Activated CD8-positive, alpha-beta memory T cell treated with anti-CD3 and anti-CD28 coated beads, Interleukin-2, amount 10 ng/mL, durations not matched to agents 7 days and 5 days (primary cell): ENCODE data around the gene SNRPN. TPM values are rescaled to one million over a fixed set of nuclear protein-coding genes. Genes with fewer than 3 reads are reported as not detected.
"Not testable (repeated sequence)": the region's sequence is repeated elsewhere in the genome, so short reads cannot be mapped to it uniquely, and the experiment has no call there.

Experiments used
- ATAC-seq: fragments of 150-1000 bp; cut with Tn5 transposase; one replicate; pipeline ENCODE4 v1.10.0; 2021; ENCODE audit warnings: moderate library complexity
- CTCF ChIA-PET: fragments of 350-600 bp; sonication (Branson Sonifier 250); formaldehyde crosslinking; loops from one replicate; lab custom pipeline; 2021; ENCODE audit warnings: antibody characterized with exemption; lab: Charles Lee
- DNase-seq: peaks from one replicate; pipeline ENCODE4 v3.0.0-alpha.2; 2020
- H3K27ac Mint-ChIP-seq: one replicate; pipeline ENCODE4 v1.8.0; 2021; ENCODE audit warnings: mild to moderate bottlenecking, mixed read lengths
- H3K27me3 Mint-ChIP-seq: one replicate; pipeline ENCODE4 v1.8.0; 2021; ENCODE audit warnings: mixed read lengths
- H3K36me3 Mint-ChIP-seq: one replicate; pipeline ENCODE4 v1.8.0; 2021; ENCODE audit warnings: mild to moderate bottlenecking, mixed read lengths
- H3K4me1 Mint-ChIP-seq: one replicate; pipeline ENCODE4 v1.8.0; 2021; ENCODE audit warnings: mixed read lengths
- H3K4me3 Mint-ChIP-seq: one replicate; pipeline ENCODE4 v1.8.0; 2021; ENCODE audit warnings: mild to moderate bottlenecking, moderate library complexity, mixed read lengths
- H3K9me3 Mint-ChIP-seq: one replicate; pipeline ENCODE4 v1.8.0; 2022; ENCODE audit warnings: low read depth, mixed read lengths
- total RNA-seq, 2 experiments: library from RNA; stranded (reverse); gene quantifications; one replicate each; pipeline ENCODE4 v1.2.3, GENCODE V29; 2021

Gene SNRPN
- total RNA-seq, 2 experiments from 2014 or later, result 44.0 to 47.2 TPM

DNA sequence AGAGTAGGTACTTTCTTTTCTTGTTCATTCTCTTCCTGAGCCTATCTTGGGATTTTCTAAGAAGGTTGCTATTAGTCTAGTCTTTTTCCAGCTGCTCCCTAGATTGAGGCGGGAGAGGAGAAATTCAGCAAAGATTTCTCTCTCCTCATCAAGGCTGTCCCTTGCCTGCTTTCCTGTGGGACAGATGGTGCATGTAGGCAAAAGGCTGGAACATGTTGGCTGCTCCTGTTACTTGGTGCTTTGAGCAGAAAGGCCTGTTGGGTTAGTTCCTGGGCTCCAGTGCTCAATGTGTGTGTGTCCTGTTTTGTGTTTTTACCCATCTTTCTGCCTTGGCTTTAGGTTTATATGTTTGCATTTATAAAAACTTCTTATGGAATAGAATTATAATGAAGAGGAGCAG, 9.1 kb upstream of the SNRPN start:
- CTCF ChIA-PET, result no interaction called here
- Mint-ChIP-seq H3K27ac (no peak overlapping the region), H3K9me3 (no peaks in the 10 kb centered on the region), H3K4me3 (no peak overlapping the region), H3K27me3 (no peaks in the 10 kb centered on the region), H3K36me3 (no peaks in the 10 kb centered on the region), H3K4me1 (peaks cover 4% of the 10 kb centered on the region)
- DNase-seq (no peak), ATAC-seq (no peak)

DNA sequence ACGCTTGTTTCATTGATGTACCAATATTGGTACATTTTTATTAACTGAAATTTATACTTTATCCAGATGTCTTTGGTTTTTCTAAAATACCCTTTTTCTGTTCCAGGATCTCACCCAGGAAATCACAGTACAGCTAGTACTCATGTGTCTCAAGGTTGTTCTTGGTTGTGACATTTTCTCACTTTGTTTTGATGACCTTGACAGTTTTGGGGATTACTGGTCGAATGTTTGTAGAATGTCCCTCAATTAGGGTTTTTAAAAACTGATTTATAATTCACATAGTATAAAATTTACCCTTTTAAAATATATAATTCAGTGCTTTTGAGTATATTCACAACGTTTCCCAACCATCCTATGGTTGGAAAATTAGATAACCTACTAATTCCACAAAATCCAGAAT, 6.3 kb upstream of the SNRPN start:
- Mint-ChIP-seq H3K4me1 (peaks cover 4% of the 10 kb centered on the region), H3K4me3 (no peak overlapping the region), H3K36me3 (no peaks in the 10 kb centered on the region), H3K27ac (no peak overlapping the region), H3K27me3 (no peaks in the 10 kb centered on the region), H3K9me3 (peaks cover 3% of the 10 kb centered on the region)
- DNase-seq, result no peak
- CTCF ChIA-PET, result no interaction called here
- ATAC-seq, result no peak

DNA sequence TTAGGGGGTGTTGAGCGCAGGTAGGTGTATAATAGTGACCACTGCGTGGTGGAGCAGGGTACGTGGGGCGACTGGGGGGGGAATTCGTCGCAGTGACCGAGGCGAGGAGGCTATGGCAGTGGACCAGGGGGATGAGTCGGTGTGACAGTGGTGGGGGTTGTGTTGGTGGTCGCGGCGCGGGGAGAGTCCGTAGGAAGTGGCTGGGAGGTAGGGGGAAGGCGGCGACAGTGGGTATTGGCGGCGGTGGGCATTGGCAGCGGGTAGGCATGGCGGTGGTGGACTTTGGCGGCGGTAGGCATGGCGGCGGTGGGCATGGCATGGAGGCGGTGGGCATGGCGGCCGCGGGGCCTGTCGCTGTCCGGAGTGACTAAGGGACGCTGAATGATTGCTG, 739 bp downstream of the SNRPN start:
- Mint-ChIP-seq H3K27me3 (no peaks in the 10 kb centered on the region), H3K27ac (peak overlapping the region; percentile 92), H3K4me3 (peak overlapping the region; percentile 92), H3K9me3 (peaks cover 3% of the 10 kb centered on the region), H3K36me3 (peaks cover 17% of the 10 kb centered on the region), H3K4me1 (peaks cover 16% of the 10 kb centered on the region)
- no peak for ATAC-seq
- DNase-seq, result no peak
- CTCF ChIA-PET, result no interaction called here

DNA sequence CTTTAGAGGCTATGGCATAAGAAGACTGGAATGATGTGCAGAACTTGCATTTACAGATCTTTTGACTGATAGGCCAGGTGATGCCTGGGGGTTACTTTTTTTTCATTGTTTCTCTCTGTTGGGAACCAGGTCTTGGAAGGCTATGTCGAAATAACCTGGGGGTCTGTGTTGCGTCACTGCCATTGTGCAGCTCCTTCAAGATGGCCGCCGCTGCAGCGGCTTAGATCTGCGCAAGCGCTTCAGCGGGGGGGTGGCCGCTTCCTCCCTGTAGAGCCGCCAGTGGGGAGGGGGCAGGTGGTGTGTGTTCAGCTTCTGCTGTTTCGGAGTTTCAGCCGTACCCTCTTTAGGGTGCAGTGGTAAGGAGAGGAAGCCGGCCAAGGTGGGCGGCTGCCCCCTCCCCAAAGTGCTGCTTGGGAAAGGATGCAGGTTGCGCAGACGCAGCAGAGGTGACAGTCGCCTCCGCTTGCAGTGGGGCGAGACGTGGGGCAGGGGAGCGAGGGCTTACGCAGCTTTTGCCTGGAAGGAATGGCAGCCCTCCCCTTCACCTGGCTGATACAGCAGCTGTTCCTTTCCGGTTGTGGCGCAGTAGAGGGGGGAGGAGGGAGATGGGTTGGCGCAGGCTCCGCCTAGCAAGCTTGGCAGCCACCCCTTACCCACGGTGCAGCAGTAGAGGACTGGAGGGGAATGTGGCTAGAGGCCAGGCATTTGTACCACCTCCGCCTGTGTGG, 1.5 kb downstream of the SNRPN start:
- no peaks in the 10 kb centered on the region for H3K27me3 Mint-ChIP-seq
- H3K4me3 Mint-ChIP-seq, result peak overlapping the region; percentile 92
- CTCF ChIA-PET, result no interaction called here
- peaks cover 16% of the 10 kb centered on the region for H3K4me1 Mint-ChIP-seq
- DNase-seq (peak; percentile 84), ATAC-seq (peak; percentile 79)
- no peaks in the 10 kb centered on the region for H3K9me3 Mint-ChIP-seq
- peaks cover 20% of the 10 kb centered on the region for H3K36me3 Mint-ChIP-seq
- peak overlapping the region; percentile 92 for H3K27ac Mint-ChIP-seq

DNA sequence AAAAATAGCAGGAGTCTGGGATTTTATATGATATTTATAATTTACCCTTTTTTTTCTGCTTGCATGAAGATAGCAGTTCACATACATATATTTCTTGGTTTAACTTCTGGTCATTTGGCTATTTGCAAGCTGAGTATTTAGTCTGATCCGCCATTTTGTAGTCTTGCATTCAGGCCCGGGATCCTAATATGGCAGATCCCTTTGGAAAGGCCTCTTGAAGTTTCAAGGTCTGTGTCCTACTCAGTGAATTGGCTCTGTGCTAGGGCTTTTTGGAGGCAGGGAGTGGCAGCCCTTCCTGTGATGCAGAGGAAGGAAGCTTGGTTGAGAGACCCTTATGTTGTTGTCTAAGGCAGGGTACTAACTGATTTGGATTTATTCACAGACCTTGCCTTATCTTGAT, 2.9 kb downstream of the SNRPN start:
- CTCF ChIA-PET, result interaction anchor here (0.5 kb wide), 1 partner anchor 16 kb away, joined by 3 read pairs; no protein-coding TSS in a partner anchor
- H3K4me1 Mint-ChIP-seq, result peaks cover 16% of the 10 kb centered on the region
- peaks cover 25% of the 10 kb centered on the region for H3K36me3 Mint-ChIP-seq
- H3K27me3 Mint-ChIP-seq, result no peaks in the 10 kb centered on the region
- H3K27ac Mint-ChIP-seq, result no peak overlapping the region
- no peak overlapping the region for H3K4me3 Mint-ChIP-seq
- no peaks in the 10 kb centered on the region for H3K9me3 Mint-ChIP-seq
- ATAC-seq (no peak), DNase-seq (no peak)

DNA sequence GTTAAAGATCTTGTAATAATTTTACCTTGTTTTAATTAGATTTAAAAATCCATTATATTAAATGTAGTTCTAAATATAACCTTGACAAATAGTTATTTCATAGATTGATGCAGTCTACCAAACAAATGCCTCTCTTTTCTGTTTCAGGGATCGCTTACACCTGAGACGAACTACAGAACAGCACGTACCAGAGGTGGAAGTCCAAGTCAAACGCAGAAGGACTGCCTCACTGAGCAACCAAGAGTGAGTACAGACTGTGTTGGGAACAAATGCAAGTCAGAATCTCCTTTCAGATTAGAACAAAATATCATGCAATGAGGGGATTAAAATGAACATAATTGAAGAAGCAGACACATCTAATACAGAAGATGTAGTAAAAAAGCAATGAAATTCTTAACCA, 7.2 kb downstream of the SNRPN start:
- CTCF ChIA-PET, result no interaction called here
- no peak for ATAC-seq
- H3K4me1 Mint-ChIP-seq, result peaks cover 13% of the 10 kb centered on the region
- H3K9me3 Mint-ChIP-seq, result peaks cover 16% of the 10 kb centered on the region
- DNase-seq, result no peak
- no peak overlapping the region for H3K4me3 Mint-ChIP-seq
- no peaks in the 10 kb centered on the region for H3K27me3 Mint-ChIP-seq
- no peak overlapping the region for H3K27ac Mint-ChIP-seq
- peaks cover 60% of the 10 kb centered on the region for H3K36me3 Mint-ChIP-seq

DNA sequence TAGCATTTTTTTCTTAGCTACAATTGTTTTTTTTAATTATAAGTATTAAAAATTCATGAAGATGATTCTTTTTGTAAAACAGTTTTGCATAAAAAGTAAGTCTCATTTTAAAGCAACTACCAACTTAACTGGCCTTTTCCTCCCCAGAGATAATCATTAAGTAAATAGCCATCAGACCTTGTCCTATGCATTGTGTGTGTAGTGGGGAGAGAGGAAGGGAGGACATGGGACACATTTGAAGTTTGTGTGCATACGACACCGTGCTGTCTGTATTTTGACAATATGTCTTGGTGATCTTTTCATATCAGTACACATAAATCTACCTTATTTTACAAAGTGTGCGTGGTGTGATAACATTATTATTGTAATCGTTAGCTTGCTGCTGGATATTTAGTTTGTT, 8.1 kb downstream of the SNRPN start:
- Mint-ChIP-seq H3K4me3 (no peak overlapping the region), H3K36me3 (peaks cover 63% of the 10 kb centered on the region), H3K9me3 (peaks cover 17% of the 10 kb centered on the region), H3K27me3 (no peaks in the 10 kb centered on the region), H3K27ac (no peak overlapping the region), H3K4me1 (peaks cover 8% of the 10 kb centered on the region)
- DNase-seq, result no peak
- no peak for ATAC-seq
- CTCF ChIA-PET, result no interaction called here

DNA sequence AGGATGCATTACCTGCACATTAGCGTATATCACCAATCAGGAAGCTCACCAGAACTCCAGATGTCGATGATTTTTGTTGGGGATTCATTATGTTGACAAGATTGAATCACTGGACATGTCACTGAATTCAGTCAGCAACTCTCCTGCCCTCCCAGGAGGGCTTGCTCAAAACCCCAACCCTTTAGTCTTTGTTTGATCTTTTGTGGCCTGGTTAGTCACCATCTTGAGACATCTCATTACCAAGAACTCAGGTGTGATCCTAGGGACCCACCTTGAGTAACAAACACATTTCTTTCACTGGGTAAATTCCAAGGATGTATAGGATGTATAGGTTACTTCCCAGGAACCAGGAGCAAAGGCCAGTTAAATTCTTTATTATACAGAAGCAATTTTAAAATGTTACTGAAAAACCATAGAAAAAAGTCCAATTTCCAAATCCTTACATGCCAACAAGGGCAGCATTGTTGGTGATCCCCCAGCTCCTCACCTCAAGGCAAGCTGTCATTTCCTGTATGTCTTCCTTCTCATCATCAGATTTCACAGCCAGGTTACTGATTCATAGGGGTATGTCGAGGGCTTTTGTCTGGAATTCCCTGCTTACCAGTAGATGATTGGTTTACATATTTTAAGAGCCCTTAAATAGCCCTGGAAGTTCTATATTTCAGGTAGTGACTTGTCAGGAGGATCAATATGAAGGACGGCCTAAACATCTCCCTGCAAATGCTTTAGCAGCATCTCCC, 11.7 kb downstream of the SNRPN start:
- Mint-ChIP-seq H3K36me3 (peaks cover 63% of the 10 kb centered on the region), H3K4me1 (no peaks in the 10 kb centered on the region), H3K27me3 (no peaks in the 10 kb centered on the region), H3K4me3 (no peak overlapping the region), H3K27ac (no peak overlapping the region), H3K9me3 (peaks cover 22% of the 10 kb centered on the region)
- CTCF ChIA-PET, result no interaction called here
- ATAC-seq, result no peak
- DNase-seq, result no peak

DNA sequence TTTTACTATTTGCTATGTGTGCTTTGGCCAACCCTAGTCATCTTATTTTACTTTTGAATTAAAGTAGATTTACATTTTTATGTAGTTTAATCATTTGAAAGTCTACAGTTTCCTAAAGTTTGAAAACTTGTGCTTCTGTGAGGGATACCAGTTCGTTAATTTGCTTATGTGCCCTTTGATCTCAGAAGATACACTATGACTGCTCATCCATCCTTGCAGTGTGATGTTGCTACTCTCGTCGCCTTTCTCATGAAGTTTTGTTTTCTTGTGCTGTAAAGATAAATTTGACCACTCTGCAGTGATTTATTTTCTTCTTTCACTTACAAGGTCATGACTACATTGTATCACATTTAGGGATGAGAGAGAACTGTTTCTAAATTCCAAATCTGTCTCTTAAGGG, 16.3 kb downstream of the SNRPN start:
- Mint-ChIP-seq H3K9me3 (peaks cover 25% of the 10 kb centered on the region), H3K27me3 (no peaks in the 10 kb centered on the region), H3K4me1 (no peaks in the 10 kb centered on the region), H3K36me3 (peaks cover 60% of the 10 kb centered on the region), H3K4me3 (no peak overlapping the region), H3K27ac (no peak overlapping the region)
- CTCF ChIA-PET, result no interaction called here
- DNase-seq (no peak), ATAC-seq (no peak)

DNA sequence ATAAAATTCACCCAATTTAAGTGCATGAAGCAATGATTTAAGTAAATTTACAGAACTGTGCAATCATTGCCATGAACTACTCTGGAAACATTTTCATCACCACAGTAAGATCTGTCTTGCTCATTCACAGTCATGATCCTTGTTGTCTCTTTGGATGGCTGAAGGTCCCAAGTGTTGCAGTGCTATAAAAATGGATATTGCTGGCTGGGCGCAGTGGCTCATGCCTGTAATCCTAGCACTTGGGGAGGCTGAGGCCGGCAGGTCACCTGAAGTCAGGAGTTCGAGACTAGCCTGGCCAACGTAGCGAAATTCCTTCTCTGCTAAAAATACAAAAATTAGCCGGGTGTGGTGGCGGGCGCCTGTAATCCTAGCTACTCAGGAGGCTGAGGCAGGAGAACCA, 17.0 kb downstream of the SNRPN start:
- CTCF ChIA-PET, result no interaction called here
- no peak overlapping the region for H3K4me3 Mint-ChIP-seq

DNA sequence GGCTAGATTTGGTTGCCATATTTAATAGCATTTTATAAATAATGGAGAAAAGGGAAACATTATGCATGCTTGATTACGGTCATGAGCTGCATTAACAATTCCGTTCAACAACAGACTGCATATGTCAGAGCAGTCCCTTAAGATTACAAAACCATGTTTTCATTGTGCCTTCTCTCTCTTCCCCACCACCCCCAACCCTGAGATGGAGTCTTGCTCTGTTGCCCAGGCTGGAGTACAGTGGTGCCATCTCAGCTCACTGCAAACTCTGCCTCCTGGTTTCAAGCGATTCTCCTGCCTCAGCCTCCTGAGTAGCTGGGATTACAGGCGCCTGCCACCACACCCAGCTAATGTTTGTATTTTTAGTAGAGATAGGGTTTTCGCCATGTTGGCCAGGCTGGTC, 17.9 kb downstream of the SNRPN start:
- H3K36me3 Mint-ChIP-seq, result peaks cover 61% of the 10 kb centered on the region

More for the DNA sequence above, 17.0 kb downstream of the SNRPN start:
- Mint-ChIP-seq H3K27me3 (no peaks in the 10 kb centered on the region), H3K27ac (no peak overlapping the region), H3K4me1 (no peaks in the 10 kb centered on the region), H3K9me3 (peaks cover 24% of the 10 kb centered on the region), H3K36me3 (peaks cover 60% of the 10 kb centered on the region)
- ATAC-seq (no peak), DNase-seq (no peak)

DNA sequence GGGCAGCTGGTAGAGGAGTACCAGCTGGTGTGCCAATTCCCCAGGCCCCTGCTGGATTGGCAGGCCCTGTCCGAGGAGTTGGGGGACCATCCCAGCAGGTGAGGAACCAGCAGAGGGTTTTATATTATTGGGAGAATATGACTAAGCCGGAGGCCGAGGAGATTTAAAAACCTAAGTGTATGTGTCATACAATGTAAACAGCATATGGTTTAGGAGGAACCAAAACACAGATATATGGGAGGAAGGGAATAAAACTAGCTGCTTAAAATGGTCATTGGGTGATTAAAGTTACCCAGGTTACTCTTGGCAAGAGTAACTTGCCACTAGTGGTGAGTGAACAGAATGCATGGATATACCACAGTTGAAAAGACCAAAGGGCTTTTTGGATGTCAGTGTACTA, 22.1 kb downstream of the SNRPN start:
- CTCF ChIA-PET, result no interaction called here
- Mint-ChIP-seq H3K4me3 (no peak overlapping the region), H3K9me3 (peaks cover 23% of the 10 kb centered on the region), H3K4me1 (no peaks in the 10 kb centered on the region), H3K27me3 (no peaks in the 10 kb centered on the region), H3K36me3 (peaks cover 74% of the 10 kb centered on the region), H3K27ac (no peak overlapping the region)
- ATAC-seq, result no peak
- DNase-seq, result no peak

More for the DNA sequence above, 17.9 kb downstream of the SNRPN start:
- H3K4me3 Mint-ChIP-seq, H3K27me3 Mint-ChIP-seq, DNase-seq, CTCF ChIA-PET, H3K4me1 Mint-ChIP-seq, ATAC-seq, H3K27ac Mint-ChIP-seq: not testable (repeated sequence)
- H3K9me3 Mint-ChIP-seq, result peaks cover 21% of the 10 kb centered on the region

DNA sequence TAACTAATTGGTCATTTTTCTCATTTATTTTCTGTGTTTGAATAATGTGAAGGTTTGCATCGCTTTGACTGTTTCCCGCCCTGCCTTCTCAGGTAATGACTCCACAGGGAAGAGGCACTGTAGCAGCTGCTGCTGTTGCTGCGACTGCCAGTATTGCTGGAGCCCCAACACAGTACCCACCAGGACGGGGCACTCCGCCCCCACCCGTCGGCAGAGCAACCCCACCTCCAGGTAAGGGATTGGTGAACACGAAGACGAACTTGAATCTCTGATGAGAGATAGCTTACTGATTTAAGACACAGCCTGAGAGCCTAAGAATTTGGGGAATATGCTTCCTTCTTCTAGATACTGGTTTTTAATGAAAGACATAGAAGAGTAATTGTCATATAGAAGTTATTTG, 22.9 kb downstream of the SNRPN start:
- Mint-ChIP-seq H3K36me3 (peaks cover 80% of the 10 kb centered on the region), H3K27ac (no peak overlapping the region), H3K4me1 (no peaks in the 10 kb centered on the region), H3K4me3 (no peak overlapping the region), H3K27me3 (no peaks in the 10 kb centered on the region), H3K9me3 (peaks cover 25% of the 10 kb centered on the region)
- CTCF ChIA-PET, result no interaction called here
- DNase-seq (no peak), ATAC-seq (no peak)

DNA sequence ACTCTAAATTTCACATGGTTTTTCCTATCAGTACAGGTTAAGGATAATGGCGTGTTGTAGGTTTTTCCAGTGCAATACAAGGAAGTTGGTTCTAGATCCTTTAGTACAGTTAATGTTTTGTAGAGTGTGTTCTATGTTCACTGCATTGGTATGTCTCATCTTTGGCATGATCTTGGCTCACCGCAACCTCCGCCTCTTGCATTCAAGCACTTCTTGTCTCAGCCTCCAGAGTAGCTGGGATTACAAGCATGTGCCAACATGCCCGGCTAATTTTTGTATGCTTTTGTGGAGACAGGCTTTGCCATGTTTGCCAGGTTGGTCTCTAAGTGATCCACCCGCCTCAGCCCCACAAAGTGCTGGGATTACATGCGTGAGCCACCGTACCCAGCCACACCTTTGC, 30.4 kb downstream of the SNRPN start:
- DNase-seq, result no peak
- peaks cover 77% of the 10 kb centered on the region for H3K36me3 Mint-ChIP-seq
- H3K4me3 Mint-ChIP-seq, result no peak overlapping the region
- H3K4me1 Mint-ChIP-seq, result no peaks in the 10 kb centered on the region
- peaks cover 36% of the 10 kb centered on the region for H3K9me3 Mint-ChIP-seq
- H3K27ac Mint-ChIP-seq, result no peak overlapping the region
- no peaks in the 10 kb centered on the region for H3K27me3 Mint-ChIP-seq
- ATAC-seq, result no peak
- CTCF ChIA-PET, result no interaction called here
